NOMO-1 treated with DMSO at 0.1 percent for 48 hours (cell line): ENCODE data around the gene COPZ2.
"Not testable (repeated sequence)": the region's sequence is repeated elsewhere in the genome, so short reads cannot be mapped to it uniquely, and the experiment has no call there.

Experiments
- DNase-seq: peaks from one replicate; lab custom pipeline; 2025; ENCODE audit not compliant: unreplicated experiment; lab: John Stamatoyannopoulos, UW

COPZ2 gene

DNA sequence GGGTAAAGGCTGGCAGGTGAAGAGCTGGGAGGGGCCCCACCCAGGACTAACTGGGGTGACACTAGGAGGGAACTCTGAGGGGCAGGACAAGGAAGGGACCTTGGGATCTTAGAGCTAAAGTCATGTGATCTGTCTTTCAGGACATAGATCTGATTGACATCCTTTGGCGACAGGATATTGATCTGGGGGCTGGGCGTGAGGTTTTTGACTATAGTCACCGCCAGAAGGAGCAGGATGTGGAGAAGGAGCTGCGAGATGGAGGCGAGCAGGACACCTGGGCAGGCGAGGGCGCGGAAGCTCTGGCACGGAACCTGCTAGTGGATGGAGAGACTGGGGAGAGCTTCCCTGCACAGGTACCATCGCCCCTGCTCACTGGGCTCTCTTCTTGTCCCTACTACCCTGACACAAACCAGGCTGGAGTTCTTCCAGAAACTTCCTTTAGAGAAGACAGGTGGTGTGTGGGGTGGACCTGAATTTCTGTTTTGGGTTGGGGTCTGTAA lies 18.7 kb upstream of the COPZ2 start:
- no peak for DNase-seq

GRCh38 chr17:48055531-48056245 lies 18.1 kb upstream of the COPZ2 start:
- no peak for DNase-seq

DNA sequence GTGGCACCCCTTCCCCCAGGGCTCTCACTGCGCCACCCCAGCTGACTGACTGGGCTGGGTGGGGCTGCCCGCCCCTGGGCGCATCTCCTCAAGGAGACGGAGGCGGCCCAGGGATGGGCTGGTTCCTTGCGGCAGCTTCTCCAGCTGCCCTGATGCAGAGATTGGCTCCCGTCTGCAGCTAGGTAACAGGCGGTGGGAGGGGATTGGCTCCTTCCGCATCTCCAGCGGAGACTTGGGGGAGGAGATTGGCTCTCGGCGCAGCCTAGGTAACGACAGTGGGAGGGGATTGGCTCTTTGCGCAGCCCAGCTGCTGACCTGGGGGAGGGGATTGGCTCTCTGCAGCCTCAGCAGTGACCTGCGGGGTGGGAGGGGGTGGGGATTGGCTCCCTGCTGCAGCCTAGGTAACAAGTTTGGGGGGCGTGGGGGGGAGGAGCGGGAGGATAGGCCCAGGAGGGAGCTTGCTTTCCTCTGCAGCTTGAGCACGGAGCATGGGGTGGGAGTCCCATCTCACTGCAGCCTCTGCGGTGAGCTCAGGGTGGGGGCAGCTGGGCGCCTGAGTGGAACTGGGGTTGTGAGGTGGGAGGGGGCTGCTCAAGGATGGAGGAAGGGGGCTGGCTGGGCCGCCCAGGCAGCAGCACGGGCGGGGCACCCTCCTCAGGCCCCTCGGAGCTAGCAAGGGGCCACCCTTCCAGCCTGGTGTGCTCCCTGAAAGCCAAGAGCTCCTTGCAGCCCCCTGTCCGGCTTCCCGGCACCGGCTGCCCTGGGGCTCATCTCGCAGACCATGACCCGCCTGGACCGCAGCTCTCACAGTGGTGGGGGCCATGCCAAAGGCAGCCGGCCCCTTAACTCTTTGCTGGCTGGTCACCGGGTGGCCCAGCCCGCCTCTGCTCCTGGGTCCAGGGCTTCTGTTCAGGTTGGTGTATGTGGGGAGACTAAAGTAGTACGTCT lies 16.9 kb upstream of the COPZ2 start:
- no peak for DNase-seq

DNA sequence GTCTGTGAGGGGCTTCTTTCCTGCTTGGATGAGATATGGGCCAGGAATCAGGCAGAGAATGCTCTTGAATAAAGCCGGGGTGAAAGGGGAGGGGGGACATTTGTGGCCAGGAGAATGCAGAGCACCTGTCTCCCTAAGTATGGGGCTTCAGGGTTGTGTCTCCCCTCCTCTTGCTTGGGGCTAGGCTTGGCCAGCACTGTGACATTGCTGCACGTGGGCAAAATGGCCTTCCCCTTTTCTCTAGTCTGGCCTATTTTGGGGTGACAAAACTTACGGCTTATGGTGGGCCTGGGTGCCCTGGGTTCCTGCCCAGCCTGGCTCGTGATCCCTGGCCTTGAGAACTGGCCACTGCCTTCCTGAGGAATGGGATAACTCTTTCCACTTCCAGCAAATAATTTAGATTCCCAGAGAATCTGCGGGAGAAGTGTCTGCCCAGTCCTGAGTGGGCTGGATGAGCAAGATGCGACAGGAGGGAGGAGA lies 16.2 kb upstream of the COPZ2 start:
- no peak for DNase-seq

GRCh38 chr17:48052956-48053757 lies 15.6 kb upstream of the COPZ2 start:
- DNase-seq, result no peak

DNA sequence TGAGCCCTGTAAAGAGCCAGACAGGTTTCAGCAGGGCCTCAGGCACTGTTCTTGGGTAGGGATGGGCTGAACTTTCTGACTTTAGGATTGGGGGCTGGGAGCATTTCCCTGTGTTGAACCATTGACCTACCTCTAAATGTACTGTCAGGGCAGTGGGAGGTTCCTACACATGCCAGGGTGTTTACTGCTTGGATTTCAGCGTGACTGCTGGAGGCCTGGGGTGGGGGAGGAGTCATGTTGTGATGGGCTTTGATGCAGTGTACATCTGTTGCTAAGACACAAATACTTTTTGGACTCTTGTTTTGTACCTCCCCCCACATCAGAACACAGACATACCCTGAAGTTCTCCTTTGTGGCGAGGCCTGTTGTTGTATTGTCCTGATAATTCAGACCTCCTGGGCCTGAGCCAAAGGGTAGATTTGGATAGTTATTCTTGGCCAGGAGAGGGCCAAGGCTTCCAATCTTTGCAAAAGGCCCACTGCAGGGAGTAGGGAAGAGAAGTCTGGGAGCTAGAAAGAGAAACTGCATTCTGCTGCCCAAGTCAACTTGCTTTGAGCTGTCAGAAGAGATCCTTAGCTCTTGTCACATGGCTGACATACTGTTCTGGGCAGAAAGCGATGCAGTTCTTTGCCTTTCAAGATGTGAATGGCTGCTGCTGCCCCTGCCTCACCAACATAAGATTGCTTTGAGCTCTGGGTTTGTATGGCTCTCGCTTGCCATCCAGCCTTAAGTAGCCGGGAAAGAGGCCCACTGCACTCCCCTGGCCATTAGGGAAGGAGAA lies 14.3 kb upstream of the COPZ2 start:
- DNase-seq, result no peak

DNA sequence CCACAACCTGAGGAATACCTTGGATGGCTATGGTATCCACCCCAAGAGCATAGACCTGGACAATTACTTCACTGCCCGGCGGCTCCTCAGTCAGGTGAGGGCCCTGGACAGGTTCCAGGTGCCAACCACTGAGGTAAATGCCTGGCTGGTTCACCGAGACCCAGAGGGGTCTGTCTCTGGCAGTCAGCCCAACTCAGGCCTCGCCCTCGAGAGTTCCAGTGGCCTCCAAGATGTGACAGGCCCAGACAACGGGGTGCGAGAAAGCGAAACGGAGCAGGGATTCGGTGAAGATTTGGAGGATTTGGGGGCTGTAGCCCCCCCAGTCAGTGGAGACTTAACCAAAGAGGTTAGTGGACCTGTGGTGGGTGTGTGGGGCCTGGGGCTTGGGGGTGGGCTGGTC lies 13.7 kb upstream of the COPZ2 start:
- DNase-seq, result no peak

- peak; percentile 85 for DNase-seq
Measured at GRCh38 chr17:48048384-48049126, 11.0 kb upstream of the COPZ2 start.

- peak; percentile 100 for DNase-seq
Measured at GRCh38 chr17:48047741-48048383, 10.3 kb upstream of the COPZ2 start, which contains the start of gene NFE2L1. Gene NFE2L1, plus strand, starts transcription at chr17:48048359. Its CDS starts 2,760 bp downstream, at chr17:48051119.

DNA sequence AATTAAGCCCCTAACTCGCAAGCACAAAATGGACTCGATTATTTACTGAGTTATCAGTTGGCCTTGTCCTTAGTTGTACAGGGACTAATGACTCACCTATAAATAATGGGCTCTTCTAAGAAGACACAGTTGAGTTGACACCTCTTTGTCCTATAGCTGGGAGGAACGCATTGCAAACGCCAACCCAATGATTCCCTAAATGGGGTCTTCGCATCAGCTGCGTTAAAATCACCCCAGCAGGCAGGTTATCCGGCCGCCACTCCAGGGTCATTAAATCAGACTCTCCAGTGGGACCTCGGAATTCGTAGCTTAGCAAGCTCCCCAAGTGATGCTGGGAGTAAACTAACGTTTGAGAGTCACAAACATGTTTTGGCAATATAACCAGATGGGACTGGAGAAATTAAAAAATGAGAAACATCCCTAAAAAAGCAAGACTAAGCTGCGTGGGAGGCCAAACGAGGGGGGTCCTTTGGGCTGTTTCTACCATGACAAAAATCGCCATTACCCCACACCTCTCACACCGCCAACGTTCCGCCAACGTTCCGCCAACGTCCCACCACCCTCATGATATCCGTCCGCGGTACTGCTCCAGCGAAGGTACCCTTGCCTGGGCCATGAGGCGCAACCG lies 9.6 kb upstream of the COPZ2 start:
- DNase-seq, result no peak

DNA sequence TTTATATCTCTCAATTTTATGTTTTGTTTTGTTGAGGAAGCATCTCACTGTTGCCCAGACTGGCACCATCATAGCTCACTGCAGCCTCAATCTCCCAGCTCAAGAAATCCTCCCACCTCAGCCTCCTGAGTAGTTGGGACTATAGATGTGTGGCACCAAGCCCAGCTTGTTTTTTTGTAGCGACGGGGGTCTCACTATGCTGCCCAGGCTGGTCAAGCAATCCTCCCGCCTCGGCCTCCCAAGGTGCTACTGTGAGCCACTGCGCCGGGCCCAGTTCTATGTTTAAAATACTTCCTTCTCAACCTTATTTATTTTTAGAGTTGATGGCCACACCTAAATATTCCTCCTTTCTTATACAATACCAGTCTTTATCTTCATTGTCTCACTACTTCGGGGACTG lies 8.7 kb upstream of the COPZ2 start:
- no peak for DNase-seq

DNA sequence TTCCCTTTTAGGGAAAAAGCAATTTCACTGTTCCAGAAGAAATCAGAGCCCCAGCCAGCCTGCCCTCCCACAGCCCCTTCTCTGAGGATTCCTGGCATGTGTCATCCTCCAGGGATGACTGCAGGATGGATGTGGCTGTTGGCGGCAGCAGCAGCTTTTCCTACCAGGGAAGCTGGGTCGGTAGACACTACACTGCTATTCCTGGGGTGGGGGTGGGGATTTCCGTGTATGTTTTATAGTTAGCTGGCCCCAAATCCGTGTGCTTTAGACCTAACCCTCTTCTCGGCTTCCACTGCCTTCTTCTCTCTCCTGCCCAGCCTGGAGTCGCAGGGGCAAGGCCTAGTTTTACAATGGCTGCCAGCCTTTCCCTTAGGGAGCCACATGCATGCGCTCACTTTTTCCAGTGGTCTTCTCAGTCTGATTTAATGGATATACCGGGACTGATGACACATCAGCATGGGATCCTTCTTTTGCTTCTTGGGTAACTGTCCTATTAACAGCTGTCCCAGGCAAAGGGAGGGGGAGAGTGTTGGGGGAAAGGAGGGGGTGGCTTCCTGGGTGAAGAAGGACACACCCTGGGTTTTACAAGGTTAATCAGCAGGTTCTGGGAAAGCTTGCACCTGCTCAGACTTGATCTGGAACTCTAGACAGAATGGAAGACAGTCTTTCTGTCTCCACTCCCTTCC lies 7.9 kb upstream of the COPZ2 start:
- DNase-seq, result no peak

GRCh38 chr17:48044851-48045250 lies 7.3 kb upstream of the COPZ2 start:
- no peak for DNase-seq

GRCh38 chr17:48043176-48043575 lies 5.6 kb upstream of the COPZ2 start:
- DNase-seq, result no peak

GRCh38 chr17:48038687-48039086 lies 1.1 kb upstream of the COPZ2 start:
- no peak for DNase-seq

- DNase-seq, result no peak
Measured at GRCh38 chr17:48037838-48038323, 284 bp upstream of the COPZ2 start.

DNA sequence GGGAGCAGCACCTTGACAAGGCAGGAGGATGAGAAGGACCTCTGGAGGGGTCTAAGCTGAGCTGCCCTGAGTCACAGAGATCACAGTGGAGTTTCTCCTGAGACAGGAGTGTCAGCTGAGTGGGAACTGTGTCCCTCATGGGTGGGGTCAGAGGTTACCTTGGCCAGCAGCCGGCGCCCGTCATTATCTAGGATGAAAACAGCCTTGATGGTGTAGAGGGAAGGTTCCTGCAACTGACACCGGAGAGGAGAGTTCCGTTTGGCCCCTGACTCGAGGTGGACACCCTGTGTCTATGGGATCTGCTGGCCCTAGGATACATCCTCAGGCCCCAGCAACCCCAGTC lies 933 bp downstream of the COPZ2 start:
- no peak for DNase-seq

GRCh38 chr17:48034734-48035133 lies 2.9 kb downstream of the COPZ2 start:
- not testable (repeated sequence) for DNase-seq
